NCI-H187 treated with DMSO at 0.1 percent for 48 hours (cell line): ENCODE results near the gene THADA.
A peak's percentile ranks its signal among the peaks of the same experiment; 100 is the strongest.
"Not testable (repeated sequence)": the region's sequence is repeated elsewhere in the genome, so short reads cannot be mapped to it uniquely, and the experiment has no call there.

Experiments used
- DNase-seq: peaks from one replicate; lab custom pipeline; 2025; lab: John Stamatoyannopoulos, UW

Gene THADA

DNA sequence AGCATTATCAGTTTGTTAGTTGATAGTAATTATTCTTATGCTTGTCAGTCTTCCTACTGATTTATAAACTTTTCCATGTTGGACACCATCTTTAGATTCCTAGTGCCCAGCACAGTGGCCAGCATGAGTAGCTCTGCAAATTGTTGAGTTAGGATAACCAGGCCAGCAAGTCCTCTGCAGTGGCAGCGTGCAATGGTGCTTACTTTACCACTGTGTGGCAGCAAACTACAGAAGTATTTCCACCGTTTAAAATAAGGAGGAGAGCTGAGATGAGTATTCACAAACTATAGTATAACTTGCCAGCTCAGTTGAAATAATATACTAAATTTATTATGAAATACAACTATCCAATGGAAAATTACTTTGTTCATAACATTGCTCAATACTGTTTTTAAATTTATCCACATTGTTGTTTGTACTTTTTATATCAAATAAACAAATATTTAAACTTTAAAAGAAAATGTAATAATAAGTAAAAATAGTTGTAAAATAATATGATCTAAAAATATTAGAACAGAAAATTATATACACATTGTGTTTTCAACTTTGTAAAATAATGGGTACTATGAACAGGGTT, 9.3 kb upstream of the THADA start:
- no peak for DNase-seq

DNA sequence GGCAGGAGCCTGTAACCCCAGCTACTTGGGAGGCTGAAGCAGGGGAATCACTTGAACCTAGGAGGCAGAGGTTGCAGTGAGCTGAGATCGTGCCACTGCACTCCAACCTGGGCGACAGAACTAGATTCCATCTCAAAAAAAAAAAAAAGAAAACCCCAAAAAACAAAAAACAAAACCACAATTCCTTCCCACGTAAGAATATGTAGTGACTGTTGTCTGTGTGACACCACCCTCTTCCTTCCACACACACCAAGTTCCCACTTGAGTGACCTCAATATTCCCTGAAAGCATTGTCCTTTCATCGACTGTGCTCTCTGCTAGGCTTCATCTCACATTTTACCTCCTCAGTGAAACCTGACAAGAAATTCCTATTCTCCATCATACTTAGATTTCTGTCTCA, 8.8 kb upstream of the THADA start:
- no peak for DNase-seq

DNA sequence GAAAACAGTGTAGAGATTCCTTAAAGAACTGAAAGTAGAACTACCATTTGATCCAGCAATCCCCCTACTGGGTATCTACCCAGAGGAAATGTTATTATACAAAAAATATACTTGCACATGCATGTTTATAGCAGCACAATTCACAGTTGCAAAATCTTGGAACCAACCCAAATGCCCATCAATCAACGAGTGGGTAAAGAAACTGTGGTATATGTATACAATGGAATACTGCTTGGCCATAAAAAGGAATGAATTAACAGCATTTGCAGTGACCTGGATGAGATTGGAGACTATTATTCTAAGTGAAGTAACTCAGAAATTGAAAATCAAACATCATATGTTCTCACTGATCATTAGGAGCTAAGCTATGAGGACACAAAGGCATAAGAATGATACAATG, 4.8 kb upstream of the THADA start:
- DNase-seq, result not testable (repeated sequence)

DNA sequence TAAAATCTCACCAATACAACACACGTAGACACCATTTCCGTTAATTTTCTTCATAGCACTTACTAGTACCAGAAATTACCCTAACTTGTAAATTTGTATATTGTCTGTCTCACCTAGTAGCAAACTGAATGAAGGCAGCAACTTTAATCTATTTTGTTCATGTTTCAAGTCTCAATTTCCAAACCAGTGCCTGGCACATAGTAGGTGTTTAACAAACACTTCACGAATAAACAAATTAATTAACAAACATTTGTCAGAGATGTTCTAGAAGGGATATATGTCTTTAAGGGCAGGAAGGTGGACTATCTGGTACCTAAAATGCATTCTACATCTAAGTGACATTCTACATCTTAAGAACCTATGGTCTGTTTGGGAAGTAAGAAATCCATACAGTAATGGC, 963 bp downstream of the THADA start:
- DNase-seq, result no peak

DNA sequence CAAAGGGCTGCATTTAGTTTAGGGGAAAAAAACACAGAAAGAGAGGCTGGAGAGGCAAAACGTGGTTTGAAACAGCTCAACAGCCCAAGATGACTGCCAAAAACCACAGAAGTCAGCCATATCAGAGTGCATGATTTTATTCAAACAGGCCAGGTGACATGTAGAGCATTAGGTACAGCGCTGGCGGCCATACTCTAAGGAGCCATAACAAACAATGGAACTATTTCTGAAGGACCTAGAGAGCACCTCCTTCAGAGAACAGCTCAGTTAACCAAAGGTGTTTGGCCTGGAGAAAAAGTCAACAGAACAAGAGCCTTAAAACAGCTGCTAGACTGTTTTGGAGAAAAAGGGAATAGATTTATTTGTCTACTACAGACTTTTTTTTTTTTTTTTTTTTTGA, 2.6 kb downstream of the THADA start:
- DNase-seq, result peak; percentile 81

DNA sequence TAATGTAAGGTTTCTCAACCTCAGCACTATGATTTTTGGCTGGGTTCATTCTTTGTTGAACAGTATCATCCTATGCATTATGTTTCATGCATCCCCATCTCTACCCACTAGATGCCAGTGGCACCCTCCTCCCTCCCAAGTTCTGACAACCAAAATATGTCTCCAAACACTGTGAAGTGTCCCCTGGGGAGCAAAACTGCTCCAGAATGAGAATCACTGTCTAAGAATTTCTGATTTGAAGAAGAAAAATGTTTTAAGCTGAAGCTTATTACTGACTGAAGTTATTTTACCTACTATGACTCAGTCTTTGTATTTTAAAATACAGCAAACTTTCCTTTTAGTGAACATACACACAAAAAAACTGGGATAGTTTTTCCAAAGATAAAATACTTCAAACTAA, 3.4 kb downstream of the THADA start:
- DNase-seq, result no peak

DNA sequence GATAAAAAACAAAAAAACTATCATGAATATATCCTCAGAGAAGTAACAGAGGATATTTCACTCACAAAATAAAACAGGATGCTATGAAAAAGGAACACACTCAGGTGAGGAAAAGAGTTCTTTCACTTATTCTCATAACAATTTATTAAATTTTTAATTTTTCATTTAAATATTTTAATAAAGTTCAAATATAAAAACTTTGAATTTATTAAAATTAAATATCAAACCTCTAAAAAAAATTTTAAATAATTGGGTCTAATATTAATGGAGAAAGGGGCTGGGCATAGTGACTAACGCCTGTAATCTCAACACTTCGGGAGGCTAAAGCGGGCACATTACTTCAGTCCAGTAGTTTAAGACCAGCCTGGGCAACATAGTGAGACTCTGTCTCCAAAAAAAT, 10.1 kb downstream of the THADA start:
- no peak for DNase-seq

DNA sequence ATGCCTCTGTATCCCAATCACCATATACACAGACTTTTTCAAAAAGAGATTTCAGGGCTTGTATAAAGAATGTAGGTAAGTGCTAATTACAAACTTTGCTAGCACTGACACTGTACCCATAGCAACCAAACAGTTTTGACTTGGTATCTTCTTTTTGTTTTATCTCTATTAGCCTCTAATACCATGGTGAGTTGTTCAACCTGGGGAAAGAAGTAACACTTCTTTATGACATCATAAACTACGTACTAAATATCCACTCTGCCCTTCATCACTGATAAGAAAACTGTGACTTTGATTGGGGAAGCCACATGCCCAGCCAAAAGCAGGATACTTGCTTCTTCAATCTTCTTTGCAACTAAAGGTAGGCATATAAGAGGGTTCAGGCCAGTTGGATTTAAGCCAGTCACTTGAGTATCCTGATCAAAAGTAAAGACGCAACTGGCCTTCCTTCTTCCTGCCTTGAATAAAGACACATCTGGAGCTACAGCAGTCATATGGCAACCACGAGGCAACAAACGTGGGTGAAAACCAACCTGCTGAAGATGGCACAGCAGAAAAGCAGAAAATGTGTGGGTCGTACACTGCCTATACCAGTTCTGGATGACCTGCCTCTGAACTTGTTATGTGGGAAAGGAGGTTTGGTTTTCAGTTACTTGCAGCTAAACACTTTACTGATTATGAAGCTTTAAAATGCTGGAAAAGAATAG, 16.4 kb downstream of the THADA start:
- no peak for DNase-seq

DNA sequence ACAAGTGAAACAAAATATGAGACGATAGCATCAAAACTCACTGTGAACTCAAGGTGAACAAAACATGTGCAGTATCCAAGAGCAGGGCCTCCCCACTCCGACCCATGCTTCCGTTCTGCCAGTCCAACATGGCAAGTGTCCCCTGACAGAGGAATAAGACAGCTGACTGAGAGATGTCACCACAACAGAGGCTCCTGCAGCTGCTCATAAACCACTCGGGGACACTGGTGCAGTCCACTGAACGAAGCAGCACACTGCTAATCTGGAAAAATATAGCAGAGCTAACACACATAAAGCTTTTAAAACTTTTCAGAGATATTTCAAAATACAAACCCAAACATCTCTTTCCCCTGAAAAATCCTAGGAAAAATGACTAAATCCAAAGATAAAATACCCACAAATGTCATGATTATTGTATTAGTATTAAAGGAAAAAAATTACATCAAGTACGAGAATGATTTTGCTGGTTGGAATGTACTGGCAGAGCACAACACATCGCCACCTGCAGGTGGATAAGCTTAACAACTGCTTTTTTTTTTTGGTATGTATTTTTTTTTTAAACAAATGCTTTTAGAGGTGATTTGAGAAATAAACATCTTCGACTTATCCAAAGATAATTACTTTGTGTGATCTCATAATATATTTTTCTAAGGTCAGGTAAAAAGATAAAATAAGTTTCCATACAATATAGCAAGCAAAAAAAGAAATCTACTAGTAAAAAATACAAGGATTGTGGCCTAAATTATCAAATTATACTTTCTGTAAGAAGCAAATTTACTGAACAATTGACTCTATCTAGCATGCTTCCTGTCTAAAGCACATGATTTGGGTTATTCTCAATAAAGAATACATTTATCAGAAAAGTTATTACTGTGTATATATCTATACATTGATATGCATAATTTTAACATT, 18.6 kb downstream of the THADA start:
- no peak for DNase-seq

DNA sequence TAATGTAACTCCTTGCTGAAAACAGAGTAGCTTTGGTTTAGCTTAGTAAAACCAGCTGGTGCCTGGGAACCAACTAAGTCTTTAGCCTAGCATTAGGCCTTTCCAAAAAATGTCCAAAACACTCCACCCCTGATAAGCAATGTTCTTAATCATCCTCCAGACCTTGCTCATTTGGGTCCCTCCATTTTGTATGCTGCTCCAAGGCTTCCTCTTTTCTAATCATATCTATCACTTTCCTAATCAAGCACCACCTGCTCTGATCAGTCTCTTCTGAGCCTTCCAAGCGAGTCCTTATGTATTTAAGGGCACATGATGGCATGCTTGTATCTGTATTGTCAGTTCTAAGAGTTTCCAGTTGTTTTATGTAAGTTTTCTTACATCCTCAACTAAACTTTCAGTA, 23.6 kb downstream of the THADA start:
- no peak for DNase-seq

DNA sequence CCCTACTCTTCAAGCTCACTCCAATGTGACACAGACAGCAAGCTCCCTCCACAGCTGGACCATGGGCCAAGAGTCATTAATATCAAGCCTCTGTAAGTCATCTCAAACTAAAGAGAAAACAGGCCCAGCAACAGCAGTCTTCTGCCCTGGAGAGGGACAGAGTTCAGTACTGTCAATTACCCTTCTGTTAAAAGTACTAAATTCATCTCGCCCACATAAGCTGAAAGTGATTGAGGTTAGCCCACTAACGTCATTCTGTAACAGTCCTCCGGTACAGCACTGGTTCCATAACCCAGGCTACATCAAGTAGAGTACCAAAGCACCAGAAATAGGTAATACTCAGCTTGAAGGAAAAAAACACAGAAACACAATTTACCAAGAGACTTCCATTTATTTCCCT, 25.9 kb downstream of the THADA start:
- no peak for DNase-seq

DNA sequence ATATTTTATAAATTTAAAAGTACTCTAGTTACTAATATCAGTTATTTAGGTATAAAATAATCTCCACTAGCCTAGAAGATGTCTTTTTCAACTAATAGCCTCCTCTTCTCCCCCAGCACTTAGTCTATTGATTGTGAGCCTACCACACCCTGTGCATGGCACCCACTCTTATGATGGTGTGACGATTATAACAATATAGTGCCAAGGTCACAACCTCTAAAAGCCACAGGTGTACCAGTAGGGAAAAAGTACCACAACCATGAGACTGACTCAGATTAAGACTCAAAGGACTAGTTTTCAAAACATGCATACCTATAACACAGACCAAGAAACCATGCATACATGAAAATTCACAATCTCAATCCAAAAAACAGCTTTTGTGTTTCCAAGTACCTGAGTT, 27.6 kb downstream of the THADA start:
- no peak for DNase-seq

DNA sequence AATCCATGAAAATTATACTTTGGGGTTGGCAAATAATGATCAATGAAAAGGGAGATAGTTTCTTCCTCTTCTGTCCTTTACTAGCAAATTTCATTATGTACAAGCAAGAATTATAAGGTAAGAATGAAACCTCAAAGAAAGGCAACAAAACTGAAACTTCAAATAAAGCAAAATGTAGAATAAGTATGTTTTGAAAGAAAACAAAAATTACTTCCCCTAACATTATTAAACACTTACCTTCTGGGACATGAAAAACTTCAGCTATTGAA, 29.4 kb downstream of the THADA start:
- no peak for DNase-seq

DNA sequence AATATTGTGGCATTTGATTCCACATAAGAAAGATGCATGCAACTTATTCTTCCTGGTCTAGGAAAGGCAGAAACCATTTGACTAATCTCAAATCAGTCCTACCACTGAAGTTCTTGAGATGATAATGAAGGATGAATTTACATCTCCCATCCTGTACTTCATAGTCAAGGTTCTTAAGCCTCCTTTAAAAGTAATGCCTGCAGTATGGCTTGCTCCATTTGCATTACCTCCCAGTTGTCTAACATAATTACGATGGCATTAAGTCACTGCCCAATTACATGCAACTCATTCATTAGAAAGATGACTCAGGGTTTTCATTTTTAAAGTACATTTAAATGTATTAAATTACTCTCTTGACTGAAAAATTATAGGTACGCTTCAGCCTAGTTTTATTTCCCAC, 32.2 kb downstream of the THADA start:
- DNase-seq, result no peak

DNA sequence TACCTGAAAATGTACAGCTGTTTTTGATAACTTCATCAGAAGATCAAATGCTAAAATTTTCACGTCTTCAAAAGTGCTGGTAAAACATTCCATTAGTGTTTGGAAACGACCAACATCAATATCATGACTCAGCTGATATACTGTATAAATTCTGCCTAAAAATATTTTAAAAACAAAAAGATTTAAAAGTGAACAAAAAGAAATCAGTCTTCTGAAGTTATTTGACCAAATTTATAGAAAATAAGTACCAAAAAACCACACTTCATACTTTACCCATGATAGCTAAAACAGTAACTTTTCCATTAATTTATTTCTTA, 35.6 kb downstream of the THADA start:
- no peak for DNase-seq

DNA sequence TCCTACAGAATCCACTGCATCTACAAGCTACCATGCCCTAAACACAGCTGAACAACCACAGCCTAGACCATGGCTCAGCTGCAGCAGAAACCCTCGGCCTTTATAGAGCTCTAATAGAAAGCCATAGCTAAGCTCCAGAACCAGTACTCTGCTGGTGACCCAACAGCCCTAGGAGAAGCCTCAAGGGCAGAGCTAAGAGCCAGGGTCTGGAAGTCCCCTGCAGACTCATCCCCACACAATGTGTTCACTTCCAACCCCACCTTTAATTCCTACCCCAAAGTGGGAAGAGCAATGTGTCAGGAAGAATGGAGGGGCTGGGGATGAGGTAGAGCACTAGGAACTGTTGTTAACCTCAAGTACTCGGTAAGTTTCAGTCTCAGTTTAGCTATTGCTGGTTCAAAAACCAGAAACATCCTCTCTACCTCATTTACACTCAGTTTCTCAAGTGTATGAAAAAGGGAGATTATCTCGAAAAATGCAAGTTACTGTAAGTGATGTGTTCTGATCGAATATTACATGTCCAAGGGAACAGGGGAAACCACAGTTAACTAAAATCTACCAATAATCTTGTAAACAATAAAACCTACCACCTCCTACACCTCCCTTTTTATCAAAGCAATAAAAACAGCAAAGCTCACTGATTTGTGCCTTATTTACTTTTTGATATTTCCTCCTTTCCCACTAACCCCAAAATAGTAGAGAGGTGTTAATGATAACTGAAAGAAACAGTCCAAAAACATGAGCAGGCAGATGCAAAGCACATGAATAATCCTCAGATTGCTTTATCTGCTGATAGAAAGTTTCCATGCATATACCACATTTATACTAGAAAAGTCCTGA, 36.2 kb downstream of the THADA start:
- DNase-seq, result no peak

DNA sequence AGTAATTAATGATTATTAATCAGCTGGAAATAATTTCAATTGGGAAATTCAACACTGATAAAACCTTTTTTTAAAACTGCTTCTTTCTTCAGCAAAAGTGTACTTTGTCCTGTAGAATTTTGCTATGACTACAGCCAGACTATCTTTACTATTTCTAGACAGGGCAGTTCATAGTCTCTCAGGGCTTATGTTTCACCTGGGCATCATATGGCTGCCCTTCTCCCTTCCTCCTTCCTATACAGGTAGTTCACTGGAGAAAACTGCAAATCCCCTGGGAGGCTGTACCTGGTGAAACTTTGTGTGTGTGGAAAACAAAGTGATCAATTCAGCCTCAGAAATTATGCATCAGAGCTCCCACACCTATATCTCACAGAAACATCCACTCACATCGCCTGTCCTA, 38.6 kb downstream of the THADA start:
- DNase-seq, result no peak

DNA sequence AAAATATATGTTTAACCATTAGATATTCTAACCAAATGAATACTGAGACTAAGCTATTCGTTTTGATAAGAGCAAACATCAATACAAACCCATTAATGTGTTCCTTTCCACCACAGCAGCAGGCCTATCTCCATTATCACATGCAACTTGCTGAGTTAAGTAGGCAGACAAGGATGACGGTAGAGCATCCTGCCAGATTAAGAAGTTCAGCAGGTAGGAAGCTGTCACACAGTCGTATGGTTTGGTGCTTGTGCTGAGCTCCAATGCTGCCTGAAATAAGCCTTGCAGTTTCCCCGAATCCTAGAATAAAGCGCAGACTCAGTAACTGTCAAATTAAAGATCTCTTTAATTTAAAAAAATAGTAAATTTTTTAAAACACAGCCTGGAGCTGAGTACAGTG, 39.6 kb downstream of the THADA start:
- no peak for DNase-seq

DNA sequence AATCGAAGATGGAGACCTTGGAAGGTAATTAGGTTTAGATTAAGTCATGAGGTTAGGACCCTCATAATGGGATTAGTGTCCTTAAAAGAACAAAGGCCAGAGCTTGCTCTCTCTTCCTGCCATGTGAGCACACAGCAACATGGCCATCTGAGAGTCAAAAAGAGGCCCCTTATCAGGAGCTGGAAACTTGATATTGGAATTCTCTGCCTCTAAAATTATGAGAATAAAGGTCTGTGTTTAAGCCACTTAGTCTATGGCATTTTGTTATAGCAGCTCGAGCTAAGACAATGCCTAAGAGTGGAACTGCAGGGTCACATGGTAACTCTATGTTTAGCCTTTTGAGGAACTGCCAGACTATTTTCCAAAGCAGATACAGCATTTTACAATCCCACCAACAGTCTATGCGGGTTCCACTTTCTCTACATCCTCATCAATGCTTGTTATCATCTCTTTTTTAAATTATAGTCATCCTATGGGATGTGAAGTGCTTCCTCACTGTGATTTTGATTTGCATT, 42.4 kb downstream of the THADA start:
- DNase-seq, result no peak

DNA sequence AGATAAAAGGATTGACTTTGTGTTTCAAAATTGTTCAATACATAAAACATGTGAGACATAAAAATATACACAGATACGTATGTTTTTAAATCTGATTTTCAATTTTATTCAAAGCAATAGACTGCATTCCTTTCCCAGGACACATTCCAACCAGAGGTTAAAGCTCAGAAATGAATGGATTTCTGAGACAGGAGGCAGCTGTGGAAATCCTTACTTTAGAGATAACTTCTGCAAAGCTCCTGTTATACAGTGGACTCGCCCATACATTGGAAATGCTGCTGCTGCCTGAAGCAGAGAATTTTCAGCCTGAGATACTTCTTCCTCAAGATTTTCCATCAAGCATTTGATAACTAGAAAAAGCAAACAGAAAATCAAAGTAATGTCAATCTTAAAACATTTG, 43.8 kb downstream of the THADA start:
- DNase-seq, result no peak

DNA sequence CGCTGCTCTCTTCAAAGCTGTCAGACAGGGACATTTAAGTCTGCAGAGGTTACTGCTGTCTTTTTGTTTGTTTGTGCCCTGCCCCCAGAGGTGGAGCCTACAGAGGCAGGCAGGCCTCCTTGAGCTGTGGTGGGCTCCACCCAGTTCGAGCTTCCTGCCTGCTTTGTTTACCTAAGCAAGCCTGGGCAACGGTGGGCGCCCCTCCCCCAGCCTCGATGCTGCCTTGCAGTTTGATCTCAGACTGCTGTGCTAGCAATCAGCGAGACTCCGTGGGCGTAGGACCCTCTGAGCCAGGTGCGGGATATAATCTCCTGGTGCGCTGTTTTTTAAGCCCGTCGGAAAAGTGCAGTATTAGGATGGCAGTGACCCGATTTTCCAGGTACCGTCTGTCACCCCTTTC, 47.5 kb downstream of the THADA start:
- not testable (repeated sequence) for DNase-seq

DNA sequence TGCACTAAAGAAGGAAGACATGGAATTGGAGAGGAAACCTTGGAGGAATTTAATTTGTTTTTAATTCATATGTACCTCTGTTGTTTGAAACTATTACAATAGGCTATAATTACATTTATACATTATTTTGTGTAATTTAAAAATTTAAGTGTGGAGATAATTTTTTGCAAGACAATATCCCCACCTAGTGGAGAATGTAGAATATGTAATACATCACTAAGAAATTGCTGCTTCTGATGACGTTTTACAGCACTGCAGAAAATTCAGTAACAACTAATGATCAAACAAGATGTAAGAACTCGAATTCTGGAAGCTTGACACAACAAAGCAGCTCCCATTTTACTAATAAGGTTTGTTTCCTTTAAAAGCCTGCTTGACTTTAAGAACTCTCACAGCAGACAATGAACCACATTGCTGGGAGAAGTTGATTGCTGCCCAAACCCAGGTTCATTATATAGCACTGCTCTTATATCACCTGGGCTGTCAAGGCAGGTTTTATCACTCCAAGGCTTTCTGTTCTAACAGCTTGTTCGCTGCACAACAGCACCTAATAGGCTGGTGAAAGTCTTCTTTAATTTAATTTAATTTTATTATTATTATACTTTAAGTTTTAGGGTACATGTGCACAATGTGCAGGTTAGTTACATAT, 53.4 kb downstream of the THADA start:
- DNase-seq, result no peak
